ENCODE measurements around the gene TCF7. TPM values are rescaled to one million over a fixed set of nuclear protein-coding genes. Genes with fewer than 3 reads are reported as not detected.

TCF7 gene
- total RNA-seq, 4 donors from 2014 or later, result 1.0 to 4.3 (median 2.4) TPM; not detected in 1

- Histone ChIP-seq H3K9me3 (no peaks in the 10 kb centered on the region), H3K4me3 (no peak overlapping the region), H3K27ac (no peak overlapping the region), H3K27me3 (no peaks in the 10 kb centered on the region), H3K36me3 (no peaks in the 10 kb centered on the region), H3K4me1 (no peaks in the 10 kb centered on the region)
- intact Hi-C loops (cut with DNase I; ENCODE audit: low total_unique reads), result no loop called here
- DNase-seq, result no peak
- TF ChIP-seq CTCF (IDR thresholded peaks at IDR 0.05), result no peak
- TF ChIP-seq POLR2A (IDR thresholded peaks at IDR 0.05), result no peak
These were observed 24.0 kb upstream of the TCF7 start for GRCh38 chr5:134090522-134090921.

- H3K4me3 ChIP-seq, result no peak overlapping the region
- no peaks in the 10 kb centered on the region for H3K9me3 ChIP-seq
- no peaks in the 10 kb centered on the region for H3K27me3 ChIP-seq
- H3K4me1 ChIP-seq, result no peaks in the 10 kb centered on the region
- H3K36me3 ChIP-seq, result no peaks in the 10 kb centered on the region
- no peak overlapping the region for H3K27ac ChIP-seq
- intact Hi-C loops (cut with DNase I; ENCODE audit: low total_unique reads), result no loop called here
- no peak for TF ChIP-seq CTCF (IDR thresholded peaks at IDR 0.05)
- TF ChIP-seq POLR2A (IDR thresholded peaks at IDR 0.05), result no peak
- no peak for DNase-seq
These were observed 22.8 kb upstream of the TCF7 start for GRCh38 chr5:134091626-134092121.

GRCh38 chr5:134092875-134093274, 21.6 kb upstream of the TCF7 start:
- H3K27me3 ChIP-seq, result no peaks in the 10 kb centered on the region
- H3K36me3 ChIP-seq, result no peaks in the 10 kb centered on the region
- H3K4me1 ChIP-seq, result no peaks in the 10 kb centered on the region
- no peak overlapping the region for H3K27ac ChIP-seq
- intact Hi-C loops (cut with DNase I; ENCODE audit: low total_unique reads), result no loop called here
- no peak overlapping the region for H3K4me3 ChIP-seq
- no peak for DNase-seq
- no peaks in the 10 kb centered on the region for H3K9me3 ChIP-seq
- TF ChIP-seq CTCF (IDR thresholded peaks at IDR 0.05), result no peak
- no peak for TF ChIP-seq POLR2A (IDR thresholded peaks at IDR 0.05)

- no peak for DNase-seq
- intact Hi-C loops (cut with DNase I; ENCODE audit: low total_unique reads), result no loop called here
- TF ChIP-seq POLR2A (IDR thresholded peaks at IDR 0.05) (no peak), CTCF (IDR thresholded peaks at IDR 0.05) (no peak)
These were observed 21.1 kb upstream of the TCF7 start for GRCh38 chr5:134093351-134093750.

GRCh38 chr5:134095293-134095692, 19.2 kb upstream of the TCF7 start:
- intact Hi-C loops (cut with DNase I; ENCODE audit: low total_unique reads), result no loop called here
- H3K27me3 ChIP-seq, result no peaks in the 10 kb centered on the region
- no peaks in the 10 kb centered on the region for H3K9me3 ChIP-seq
- no peak for DNase-seq
- TF ChIP-seq CTCF (IDR thresholded peaks at IDR 0.05), result no peak
- TF ChIP-seq POLR2A (IDR thresholded peaks at IDR 0.05), result no peak
- no peaks in the 10 kb centered on the region for H3K4me1 ChIP-seq
- H3K27ac ChIP-seq, result no peak overlapping the region
- H3K36me3 ChIP-seq, result no peaks in the 10 kb centered on the region
- H3K4me3 ChIP-seq, result no peak overlapping the region

More at GRCh38 chr5:134093351-134093750, 21.1 kb upstream of the TCF7 start:
- no peaks in the 10 kb centered on the region for H3K27me3 ChIP-seq
- no peak overlapping the region for H3K27ac ChIP-seq
- H3K36me3 ChIP-seq, result no peaks in the 10 kb centered on the region
- H3K4me3 ChIP-seq, result no peak overlapping the region
- H3K9me3 ChIP-seq, result no peaks in the 10 kb centered on the region
- H3K4me1 ChIP-seq, result no peaks in the 10 kb centered on the region

Data from uterus (tissue), 4 donors.